ENCODE results near the gene ARHGEF2. TPM values are rescaled to one million over a fixed set of nuclear protein-coding genes. Genes with fewer than 3 reads are reported as not detected.

ARHGEF2 gene
- total and polyA plus RNA-seq, 9 of the 15 experiments (the other 6 are each of a cell fraction or from before 2014, with no cell fraction given) = 7.1 to 162 (median 62.2) TPM

DNA sequence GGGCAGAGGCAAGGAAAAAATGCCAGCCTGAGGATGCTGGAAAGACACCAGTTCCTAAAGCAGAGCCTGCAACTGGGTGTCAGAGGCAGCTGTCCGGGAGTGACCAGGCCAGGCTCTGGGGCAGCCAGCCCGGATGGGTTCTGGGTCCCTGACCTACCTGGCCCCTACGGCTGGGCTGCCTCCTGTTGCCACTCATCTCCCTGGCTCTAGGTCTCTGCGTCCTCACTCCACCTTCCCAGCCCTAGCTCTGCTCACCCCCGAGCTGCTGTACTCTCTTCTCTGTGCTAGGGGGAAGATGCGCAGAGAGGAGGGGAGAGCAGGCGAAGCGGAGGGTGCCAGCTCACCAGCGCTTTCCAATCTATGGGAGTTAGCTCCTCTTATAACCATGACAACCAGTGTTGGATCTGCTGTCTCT, 9.0 kb downstream of the ARHGEF2 start:
- Histone ChIP-seq H3K9ac (ENCODE audit: insufficient read depth in 1 of 2, low read depth in 2 of 2, low read length in 2 of 2) (peak overlapping the region in 1 of 2 experiments; percentile 85; a peak in 1 of 4 replicates), H4K20me1 (replicated peaks; ENCODE audit: control insufficient read depth, insufficient read depth, low read length) (peaks cover 6% of the 10 kb centered on the region; the same call in 1 of the 2 replicates), H3K79me2 (ENCODE audit: control insufficient read depth, insufficient read depth, low read length) (peaks cover 70% of the 10 kb centered on the region), H3K4me1 (replicated peaks in 1 of 2; ENCODE audit: control insufficient read depth in 2 of 2, insufficient read depth in 2 of 2, low read length in 2 of 2) (peaks cover 42 to 53% of the 10 kb centered on the region in 2 experiments), H3K36me3 (ENCODE audit: control insufficient read depth, insufficient read depth, low read length) (peaks cover 79% of the 10 kb centered on the region; the same call in 2 of the 3 replicates), H3K4me2 (ENCODE audit: insufficient read depth, low read length) (no peak overlapping the region), H3K27ac (ENCODE audit: extremely low read depth, low read depth, low read length) (peak overlapping the region; percentile 83; the same call in 2 of the 3 replicates), H3K27me3 (ENCODE audit: control insufficient read depth in 2 of 2, insufficient read depth in 2 of 2, low read length in 2 of 2) (no peaks in the 10 kb centered on the region), H3K9me1 (ENCODE audit: control insufficient read depth, insufficient read depth, low read length) (peaks cover 5% of the 10 kb centered on the region), H3K9me3 (replicated peaks; ENCODE audit: control insufficient read depth, insufficient read depth, low read depth, low read length) (no peaks in the 10 kb centered on the region), H3K4me3 (no peak overlapping the region), H2AFZ (ENCODE audit: low read depth, low read length) (no peak overlapping the region)
- TF ChIP-seq RBBP5 (IDR thresholded peaks at IDR 0.05; ENCODE audit: borderline replicate concordance, insufficient read depth, low read length, poor library complexity, severe bottlenecking) (no peak), POLR2G (IDR thresholded peaks at IDR 0.05; ENCODE audit: low read depth, low read length) (peak; percentile 45; the same call in 1 of the 2 replicates), POLR2A (conservative IDR thresholded peaks at IDR 0.05) (0 out of 2 replicates have a peak, but pooled peaks have one; percentile 12), NFRKB (IDR thresholded peaks at IDR 0.05; ENCODE audit: low read depth) (no peak), RBFOX2 (IDR thresholded peaks at IDR 0.05; ENCODE audit: low read depth, low read length) (peak; percentile 64)
- no TSS peak for BruUV-seq (replicated peaks)
- ChIA-PET POLR2A (interaction anchor here (0.8 to 6.0 kb wide), 3 partner anchors 8 to 26 kb away, joined by 3 to 41 read pairs (median 14); partner anchors contain the start of gene ARHGEF2), CTCF (ENCODE audit: low intra/inter-chr PET ratio) (no interaction called here)
- no peak for DNase-seq (ENCODE audit: extremely low read depth in 1 of 4, low spot score in 3 of 4)
- in situ Hi-C loops (cut with MboI) (no loop called here), intact Hi-C loops (cut with micrococcal nuclease) (no loop called here)
- FAIRE-seq = no peak
- ATAC-seq = no peak
- 95% methylated on average over 9 of the region's 9 CpGs for WGBS (ENCODE audit: insufficient coverage, low coverage, missing lambda C conversion rate)

DNA sequence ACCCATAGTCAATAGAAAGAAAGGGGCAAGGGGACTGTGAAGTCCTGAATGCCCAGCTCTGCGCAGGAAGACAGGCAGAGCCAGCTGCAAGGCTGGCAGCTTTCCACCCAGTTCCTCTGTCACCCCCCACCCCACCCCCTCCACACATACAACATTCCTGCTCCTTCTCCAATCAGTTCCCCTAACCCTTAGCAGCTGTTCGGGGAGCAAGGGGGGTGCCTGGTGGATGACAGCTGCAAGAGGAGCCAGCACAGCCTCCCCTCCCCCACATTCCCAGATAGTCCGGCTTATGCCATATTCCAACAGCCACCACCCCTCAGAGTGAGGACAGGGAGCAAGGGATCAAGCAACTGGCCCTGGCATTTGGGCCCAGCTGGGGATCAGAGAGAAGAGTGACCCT, 9.7 kb downstream of the ARHGEF2 start:
- POLR2A ChIA-PET = interaction anchor here (0.6 to 6.0 kb wide), 8 partner anchors 9 to 1303 kb away, joined by 3 to 41 read pairs (median 4); partner anchors contain the start of gene ARHGEF2
- 98% methylated on average over 3 of the region's 3 CpGs for WGBS (ENCODE audit: insufficient coverage, low coverage, missing lambda C conversion rate)
- FAIRE-seq (no peak), DNase-seq (ENCODE audit: extremely low read depth in 1 of 4, low spot score in 3 of 4) (no peak), ATAC-seq (no peak)
- Histone ChIP-seq H3K4me3 (no peak overlapping the region), H4K20me1 (replicated peaks; ENCODE audit: control insufficient read depth, insufficient read depth, low read length) (peaks cover 6% of the 10 kb centered on the region; the same call in 1 of the 2 replicates), H3K4me2 (ENCODE audit: insufficient read depth, low read length) (no peak overlapping the region), H3K79me2 (ENCODE audit: control insufficient read depth, insufficient read depth, low read length) (peaks cover 66% of the 10 kb centered on the region), H3K9me3 (replicated peaks; ENCODE audit: control insufficient read depth, insufficient read depth, low read depth, low read length) (no peaks in the 10 kb centered on the region), H2AFZ (ENCODE audit: low read depth, low read length) (no peak overlapping the region), H3K27ac (ENCODE audit: extremely low read depth, low read depth, low read length) (no peak overlapping the region), H3K36me3 (ENCODE audit: control insufficient read depth, insufficient read depth, low read length) (peaks cover 77% of the 10 kb centered on the region; the same call in 2 of the 3 replicates), H3K27me3 (ENCODE audit: control insufficient read depth in 2 of 2, insufficient read depth in 2 of 2, low read length in 2 of 2) (no peaks in the 10 kb centered on the region), H3K4me1 (replicated peaks in 1 of 2; ENCODE audit: control insufficient read depth in 2 of 2, insufficient read depth in 2 of 2, low read length in 2 of 2) (peaks cover 37 to 46% of the 10 kb centered on the region in 2 experiments), H3K9me1 (ENCODE audit: control insufficient read depth, insufficient read depth, low read length) (peaks cover 5% of the 10 kb centered on the region), H3K9ac (ENCODE audit: insufficient read depth in 1 of 2, low read depth in 2 of 2, low read length in 2 of 2) (no peak overlapping the region)
- intact Hi-C loops (cut with micrococcal nuclease) (no loop called here), in situ Hi-C loops (cut with MboI) (no loop called here)
- CTCF ChIA-PET (ENCODE audit: low intra/inter-chr PET ratio) = no interaction called here
- BruUV-seq (replicated peaks) = no TSS peak
- TF ChIP-seq, protein P1, sequence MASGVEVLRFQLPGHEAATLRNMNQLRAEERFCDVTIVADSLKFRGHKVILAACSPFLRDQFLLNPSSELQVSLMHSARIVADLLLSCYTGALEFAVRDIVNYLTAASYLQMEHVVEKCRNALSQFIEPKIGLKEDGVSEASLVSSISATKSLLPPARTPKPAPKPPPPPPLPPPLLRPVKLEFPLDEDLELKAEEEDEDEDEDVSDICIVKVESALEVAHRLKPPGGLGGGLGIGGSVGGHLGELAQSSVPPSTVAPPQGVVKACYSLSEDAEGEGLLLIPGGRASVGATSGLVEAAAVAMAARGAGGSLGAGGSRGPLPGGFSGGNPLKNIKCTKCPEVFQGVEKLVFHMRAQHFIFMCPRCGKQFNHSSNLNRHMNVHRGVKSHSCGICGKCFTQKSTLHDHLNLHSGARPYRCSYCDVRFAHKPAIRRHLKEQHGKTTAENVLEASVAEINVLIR (CRISPR knock-in tag; IDR thresholded peaks at IDR 0.05) = no peak
- no peak for TF ChIP-seq ZNF561 (CRISPR knock-in tag; conservative IDR thresholded peaks at IDR 0.05)
- TF ChIP-seq ZBTB1 (CRISPR knock-in tag; IDR thresholded peaks at IDR 0.05; ENCODE audit: borderline replicate concordance, low read depth) = no peak
- TF ChIP-seq PKNOX1 (IDR thresholded peaks at IDR 0.05) = no peak
- no peak for TF ChIP-seq ADNP (tag; IDR thresholded peaks at IDR 0.05)
- no peak for TF ChIP-seq ETS2 (tag; IDR thresholded peaks at IDR 0.05; ENCODE audit: borderline replicate concordance, poor library complexity, severe bottlenecking)
- TF ChIP-seq NR0B1 (IDR thresholded peaks at IDR 0.05; ENCODE audit: partially characterized antibody) = no peak

Measured in K562 (cell line).